HG03060 (cell line): ENCODE data around the gene SLC38A11.

Experiments
- ATAC-seq: cut with Tn5 transposase; IDR thresholded peaks from one replicate; pipeline ENCODE4 v1.9.1; 2021; ENCODE audit warnings: low read depth, moderate number of reproducible peaks; ENCODE audit not compliant: unreplicated experiment

The SLC38A11 gene

DNA sequence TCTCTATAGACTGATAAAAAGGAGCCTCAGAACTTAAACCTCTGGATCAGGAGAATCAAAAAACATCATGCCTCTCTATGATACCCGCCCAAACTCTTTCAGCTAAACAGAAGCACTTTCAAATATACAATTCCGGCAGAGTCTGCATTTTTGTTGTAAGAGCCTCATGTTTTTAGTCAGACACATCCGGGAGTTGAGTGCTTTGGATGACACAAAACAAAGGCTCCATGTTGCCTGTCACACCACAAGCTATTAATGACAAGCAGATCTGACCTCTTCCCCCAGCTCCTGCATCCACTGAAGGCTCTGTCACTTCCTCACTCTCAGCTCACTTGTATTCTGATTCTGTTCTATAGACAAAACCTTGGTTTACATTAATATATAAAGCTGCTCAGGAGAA lies 33.2 kb downstream of the SLC38A11 start:
- ATAC-seq, result no peak

DNA sequence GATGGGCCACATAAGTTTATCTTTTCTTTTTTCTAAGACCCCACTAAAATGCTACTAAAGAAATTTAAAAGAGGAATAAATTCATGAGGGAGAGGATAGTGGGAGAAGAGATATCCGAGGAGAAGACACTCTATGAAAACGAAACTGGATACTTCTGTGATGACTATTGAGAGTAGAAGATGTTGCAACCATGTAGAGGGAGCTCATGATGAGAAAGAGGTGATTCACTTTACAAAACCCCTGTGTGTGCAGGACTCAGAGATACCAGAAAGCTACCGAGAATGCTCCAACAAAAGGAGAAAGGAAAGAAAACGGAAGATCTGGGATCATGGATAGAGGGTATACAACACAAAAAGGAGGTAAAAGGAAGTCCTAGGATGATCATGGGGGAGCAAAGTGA lies 34.9 kb downstream of the SLC38A11 start:
- no peak for ATAC-seq

DNA sequence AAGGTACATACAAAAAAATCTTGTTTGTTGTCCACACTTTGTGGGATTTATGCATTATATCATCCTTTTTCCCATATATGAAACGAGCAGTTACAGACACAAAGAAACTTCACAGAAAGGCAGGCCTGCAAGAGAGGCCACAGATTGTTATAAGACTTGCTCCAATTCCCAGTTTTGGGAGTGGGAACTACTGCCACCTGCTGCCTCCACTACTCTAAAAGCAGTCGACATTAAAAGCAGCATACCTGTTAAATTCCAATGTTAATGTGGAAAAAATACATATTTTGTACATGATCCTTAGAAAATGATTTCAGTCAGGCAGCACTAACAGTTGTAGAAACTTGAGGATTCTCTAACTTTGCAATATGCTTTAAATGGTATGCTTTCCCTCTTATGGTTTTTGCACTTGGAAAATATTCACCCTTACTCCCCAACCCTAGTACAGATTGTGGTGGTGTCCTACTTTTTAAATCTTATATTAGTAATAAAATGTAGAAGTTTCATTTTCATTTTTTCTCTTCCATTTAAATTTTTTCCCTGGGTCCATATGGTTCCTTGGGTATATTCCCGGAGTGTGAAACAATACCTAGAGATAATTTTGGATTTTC lies 37.9 kb downstream of the SLC38A11 start:
- ATAC-seq, result no peak

DNA sequence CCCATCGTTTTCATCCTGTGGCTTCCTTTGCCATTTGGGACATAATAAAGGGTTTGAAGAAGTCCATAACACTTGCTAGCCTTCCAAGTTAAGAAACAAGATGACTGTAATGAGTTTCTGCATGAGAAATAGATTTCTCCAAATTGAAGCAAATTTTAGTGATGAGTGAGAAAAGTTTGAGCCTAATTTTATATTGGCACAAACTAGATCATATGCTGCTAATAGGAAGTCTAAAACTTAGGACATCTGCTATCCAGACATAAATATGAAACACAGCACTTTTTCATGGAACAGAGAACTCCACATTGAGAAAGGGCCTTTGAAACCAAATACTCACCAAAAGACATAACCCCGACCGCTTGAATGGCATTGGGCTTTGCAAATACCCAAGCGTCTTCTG lies 39.8 kb downstream of the SLC38A11 start:
- no peak for ATAC-seq

DNA sequence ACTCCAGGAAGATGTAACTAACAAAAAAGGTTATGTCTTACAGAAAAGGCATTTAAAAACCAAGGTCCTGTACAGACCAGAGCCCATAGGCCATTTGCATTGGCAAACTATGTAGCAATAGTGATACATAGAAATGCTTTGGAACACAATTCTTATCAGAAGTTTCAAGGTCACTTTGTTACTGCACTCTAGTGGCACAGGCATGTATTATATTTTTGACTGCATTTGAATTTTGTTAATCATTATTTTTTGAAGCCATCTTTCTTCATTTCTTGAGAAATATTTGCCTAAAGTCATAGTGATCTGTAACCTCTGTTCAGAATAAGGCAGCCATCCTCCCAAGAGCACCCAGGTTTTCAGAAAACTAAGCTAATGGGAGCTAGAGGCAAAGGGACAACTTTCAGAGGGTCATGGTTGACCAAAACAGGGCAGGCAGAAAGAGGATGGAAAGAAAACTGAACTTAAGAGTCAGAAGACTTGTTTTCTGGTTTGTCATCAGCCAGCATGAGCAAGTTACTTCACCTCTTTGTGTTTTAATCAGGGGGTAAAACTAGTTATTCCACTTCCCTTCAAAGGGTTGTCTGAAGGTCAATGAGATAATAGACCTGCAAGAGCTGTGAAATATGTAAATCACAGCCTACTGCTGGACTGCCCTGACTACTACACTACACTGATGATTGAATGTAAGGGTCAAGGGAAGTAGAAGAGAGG lies 41.5 kb downstream of the SLC38A11 start:
- no peak for ATAC-seq

DNA sequence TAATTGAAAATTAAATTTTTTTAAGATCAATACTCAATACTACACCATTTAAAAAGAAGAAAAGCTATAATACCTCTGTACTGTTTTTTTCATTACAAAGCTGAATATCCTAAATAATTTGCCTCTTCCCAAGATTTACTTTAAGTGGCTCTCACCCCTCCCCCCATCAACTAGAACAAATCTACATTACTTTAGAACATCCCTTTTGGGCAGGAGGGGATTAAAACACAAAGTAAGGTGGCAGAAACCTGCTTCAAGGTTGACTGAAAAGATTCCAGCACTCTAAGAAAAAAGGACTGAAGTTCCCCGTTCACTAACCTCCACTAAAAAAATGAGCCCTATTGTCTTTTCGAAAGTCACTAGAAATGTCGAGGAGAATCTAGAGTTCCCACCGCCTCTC lies 42.3 kb downstream of the SLC38A11 start:
- no peak for ATAC-seq

DNA sequence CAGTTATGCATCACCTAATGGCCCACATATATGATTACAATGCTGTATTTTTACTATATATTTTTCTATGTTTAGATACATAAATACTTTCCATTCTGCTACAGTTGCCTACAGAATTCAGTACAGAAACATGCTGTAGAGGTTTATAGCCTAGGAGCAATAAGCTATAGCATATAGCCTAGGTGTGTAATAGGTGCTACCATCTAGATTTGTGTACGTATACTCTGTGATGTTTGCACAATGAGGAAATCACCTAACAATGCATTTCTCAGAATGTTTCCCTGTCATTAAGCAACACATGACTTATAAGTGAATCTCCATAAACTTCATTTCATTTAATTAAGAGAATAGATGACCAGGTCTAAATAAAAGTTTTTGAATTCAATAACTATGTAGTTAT lies 43.5 kb downstream of the SLC38A11 start:
- ATAC-seq, result no peak

DNA sequence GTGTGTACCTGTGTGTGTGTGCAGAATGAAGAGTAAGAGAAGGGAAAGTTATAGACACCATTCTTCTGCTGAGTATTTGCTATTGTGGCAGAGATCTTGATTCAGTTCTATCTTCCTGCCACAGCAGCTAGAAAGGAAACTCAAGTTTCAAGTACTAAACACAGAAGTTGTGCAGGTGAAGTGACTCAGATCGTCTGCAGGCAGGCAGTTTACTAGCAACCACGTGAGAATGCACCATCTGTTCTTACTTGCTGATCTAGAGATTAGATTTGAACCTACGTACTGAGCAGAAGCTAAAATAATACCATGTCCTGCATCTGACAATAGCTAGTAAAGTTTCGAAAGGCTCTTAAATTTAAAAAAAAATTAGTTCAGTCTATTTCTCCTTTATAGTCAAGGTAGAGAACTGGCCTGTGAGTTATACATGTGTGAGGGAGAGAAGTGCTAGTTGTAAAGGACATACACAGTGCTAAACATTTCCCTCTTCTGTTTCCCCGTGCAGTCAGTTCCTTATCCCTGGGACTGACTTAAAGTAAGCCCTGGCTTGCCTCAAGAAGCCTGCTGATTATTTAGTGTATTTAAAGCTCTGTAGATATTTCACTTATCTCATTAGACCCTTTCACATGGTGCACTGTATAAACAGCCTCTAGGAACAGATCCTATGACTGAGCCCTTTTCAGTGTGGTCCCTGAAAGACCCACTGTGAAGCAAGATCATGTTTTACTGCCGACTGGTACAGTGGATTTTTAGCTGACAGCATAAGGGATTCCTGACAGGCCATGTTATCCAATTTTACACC lies 45.0 kb downstream of the SLC38A11 start:
- ATAC-seq, result peak; percentile 74

DNA sequence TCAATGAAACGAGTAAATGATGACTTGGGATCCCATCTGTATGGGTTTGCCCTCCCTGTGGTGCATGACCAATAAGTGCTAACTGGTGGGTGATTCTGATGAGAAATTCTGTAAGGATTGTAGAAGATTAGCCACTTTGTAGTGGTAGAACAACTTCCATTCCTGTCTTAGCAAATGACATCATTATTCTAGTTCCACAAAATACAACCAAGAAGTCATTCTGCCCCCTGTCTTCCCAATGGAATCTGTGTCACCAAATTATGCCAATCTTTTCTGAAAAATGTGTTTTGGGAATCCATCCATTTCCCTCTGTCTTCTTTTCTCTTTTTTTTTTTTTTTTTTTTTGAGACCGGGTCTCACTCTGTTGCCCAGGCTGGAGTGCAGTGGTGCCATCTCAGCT lies 48.4 kb downstream of the SLC38A11 start:
- ATAC-seq, result no peak

DNA sequence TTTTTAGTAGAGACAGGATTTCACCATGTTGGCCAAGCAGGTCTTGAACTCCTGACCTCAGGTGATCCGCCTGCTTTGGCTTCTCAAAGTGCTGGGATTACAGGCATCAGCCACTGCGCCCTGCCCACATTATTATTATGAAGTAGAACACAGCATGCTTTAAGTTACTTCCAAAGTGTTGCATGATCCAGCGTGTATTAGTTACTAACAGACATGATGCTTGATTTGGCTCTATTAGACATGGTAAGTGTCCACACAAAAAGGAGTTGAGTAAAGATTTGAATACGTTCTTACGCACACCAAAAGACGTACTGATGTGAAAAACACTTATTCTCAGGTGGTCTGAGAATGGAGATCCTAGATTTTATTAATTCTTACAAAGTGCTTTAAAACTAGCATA lies 50.0 kb downstream of the SLC38A11 start:
- no peak for ATAC-seq

DNA sequence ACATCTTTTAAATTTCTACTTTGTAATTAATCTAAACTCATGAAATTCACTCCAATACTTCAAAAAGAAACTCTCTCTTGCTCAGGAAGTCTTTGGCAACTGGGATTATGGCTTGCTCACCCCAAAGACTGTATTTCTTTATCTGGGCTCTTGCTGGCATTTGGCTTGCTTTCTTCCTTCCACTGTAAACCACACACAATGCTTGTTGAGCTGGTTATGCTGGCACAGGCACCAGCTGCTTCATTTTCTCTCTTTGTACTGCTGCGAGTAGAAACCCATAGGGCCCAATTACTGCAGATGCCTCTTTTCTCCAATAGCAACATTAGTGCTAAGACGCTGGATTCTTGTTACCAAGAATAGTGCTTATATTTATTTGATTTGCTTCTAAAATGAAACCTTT lies 51.4 kb downstream of the SLC38A11 start:
- ATAC-seq, result no peak

DNA sequence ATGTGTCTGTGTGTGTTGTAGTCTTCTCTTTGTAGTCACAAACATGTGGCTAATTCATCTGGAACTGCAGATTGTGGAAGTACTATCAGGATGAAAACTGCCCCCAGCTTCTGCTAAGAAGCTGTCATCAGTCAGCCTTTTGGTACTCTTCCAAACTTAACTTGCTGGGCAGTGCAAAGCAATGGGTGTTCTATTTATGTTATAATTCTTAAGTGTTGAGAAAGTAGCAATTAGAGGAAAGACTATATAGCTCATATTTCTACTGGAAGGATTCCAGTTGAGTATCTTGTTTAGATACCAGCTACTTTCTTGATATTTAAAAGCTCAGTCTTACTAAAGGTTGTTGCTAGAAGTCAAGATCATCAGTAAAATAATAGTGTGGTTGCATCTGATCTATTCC lies 52.1 kb downstream of the SLC38A11 start:
- ATAC-seq, result no peak

DNA sequence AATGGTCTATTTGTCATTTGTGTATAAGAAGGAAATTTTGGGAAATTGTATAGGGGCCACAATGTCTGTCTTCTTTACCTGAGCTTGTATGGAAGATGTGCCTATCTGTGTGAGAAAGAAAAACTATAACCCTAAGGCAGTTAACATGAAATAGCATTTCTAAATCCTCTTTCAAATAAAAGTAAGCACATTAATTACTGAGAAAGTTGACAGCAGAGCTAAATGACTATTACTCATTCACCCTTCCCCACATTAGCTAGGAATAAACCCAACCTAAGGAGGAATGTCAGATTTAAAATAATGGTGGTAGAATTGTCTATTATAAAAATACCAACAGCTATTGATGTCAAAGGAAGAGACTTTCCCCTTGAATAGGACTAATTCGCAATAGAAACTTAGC lies 56.2 kb downstream of the SLC38A11 start:
- ATAC-seq, result no peak

DNA sequence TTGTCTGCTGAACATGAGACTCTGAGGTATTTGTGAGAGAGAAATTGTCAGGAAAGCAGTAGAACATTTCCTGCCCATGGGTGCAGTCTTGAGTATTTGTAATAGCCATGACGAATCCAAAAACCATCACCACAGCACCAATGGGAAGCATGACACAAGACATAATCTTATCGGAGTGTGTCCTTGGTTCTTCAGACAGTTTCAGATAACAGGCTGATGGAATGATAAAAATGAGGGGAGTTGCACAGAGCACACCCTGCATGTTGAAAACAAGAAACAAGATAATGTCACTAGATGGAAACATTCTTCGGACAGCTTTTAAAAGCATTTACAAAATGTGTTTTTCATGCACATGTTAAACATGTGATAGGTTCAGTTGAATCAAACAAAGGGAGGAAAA lies 56.9 kb downstream of the SLC38A11 start:
- no peak for ATAC-seq

DNA sequence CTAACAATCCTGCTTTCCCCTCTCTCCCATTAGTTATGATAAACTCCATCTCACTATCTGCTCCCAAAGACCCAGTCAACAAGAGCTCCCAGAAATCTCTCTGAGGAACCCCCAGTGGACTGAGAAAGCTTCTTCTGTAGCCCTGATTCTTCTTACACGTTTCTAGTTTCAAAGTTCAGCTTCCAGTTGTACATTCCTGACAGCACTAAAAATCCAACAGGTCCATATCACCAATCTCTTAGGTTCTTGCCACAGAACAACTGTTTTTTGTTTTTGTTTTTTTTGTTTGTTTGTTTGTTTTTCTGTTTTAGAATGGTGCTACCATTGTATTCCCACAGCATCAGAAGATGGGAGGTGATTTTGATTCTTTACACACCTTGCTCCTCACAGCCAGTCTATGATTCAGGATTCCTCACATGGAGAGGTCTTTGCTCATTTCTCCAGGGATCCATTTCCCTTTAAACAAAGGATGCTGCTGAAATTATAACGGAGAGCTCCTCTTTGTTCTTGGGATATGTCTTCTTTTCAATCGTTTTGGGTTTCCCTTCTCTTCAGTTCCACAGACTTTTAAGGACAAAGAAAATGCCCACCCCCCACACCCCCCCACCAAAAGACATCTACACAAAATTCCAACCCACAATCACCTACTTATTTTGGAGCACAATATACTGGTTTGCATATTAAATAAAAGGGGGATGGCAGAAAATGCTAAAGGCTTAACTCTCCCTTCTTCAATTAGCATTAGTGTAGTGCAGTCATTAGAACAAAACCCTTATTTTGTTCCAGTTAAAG lies 57.7 kb downstream of the SLC38A11 start:
- ATAC-seq, result no peak

DNA sequence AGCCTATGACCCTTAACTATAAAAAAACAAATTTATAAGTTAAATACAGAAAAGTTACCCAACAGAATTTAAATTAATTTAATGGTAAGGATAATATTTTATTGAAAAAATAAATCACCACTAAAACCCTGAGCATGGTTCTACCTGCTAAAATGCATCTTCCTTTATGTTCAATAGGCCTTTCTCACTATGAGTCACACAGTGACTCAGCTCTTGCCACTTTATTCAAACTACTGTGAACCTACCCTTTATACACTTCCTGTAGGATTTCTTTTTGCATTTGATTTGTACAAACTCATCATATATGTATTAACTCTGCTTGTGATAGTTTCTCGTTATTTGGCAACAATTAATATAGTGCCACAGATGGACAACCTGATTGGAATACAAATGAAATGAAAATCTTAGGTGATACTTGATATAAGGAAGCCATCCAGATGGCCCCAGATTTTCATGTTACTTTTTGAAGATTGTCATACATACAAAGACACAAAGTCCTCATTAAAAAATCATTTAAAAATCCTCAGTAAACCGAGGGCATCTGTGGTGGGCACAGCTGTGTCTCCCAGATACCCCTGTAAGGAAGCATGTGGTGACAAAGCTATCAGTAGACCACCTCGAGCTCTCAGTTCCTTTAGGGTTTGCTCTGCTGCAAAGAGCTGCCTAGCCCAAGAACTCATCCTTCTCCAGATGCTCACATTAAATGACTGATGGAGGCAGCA lies 58.5 kb downstream of the SLC38A11 start:
- peak; percentile 100 for ATAC-seq

DNA sequence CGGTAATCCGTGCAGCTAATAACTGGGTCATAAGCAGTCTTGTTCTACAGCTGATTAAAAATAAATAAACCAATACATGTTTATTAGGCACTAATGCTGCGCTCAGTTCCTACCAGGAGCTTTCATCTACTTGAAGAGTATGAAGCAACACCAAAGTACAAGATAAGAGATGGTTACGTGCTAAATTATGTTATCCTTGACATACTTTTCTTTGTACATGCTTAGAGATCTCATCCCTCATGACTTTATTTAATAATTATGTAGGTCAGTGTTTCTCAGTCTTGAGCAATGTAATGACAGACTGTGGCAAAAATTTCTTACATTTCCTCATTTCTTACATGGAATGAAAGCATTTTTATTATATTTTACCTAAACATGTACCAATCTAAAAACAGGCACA lies 59.1 kb downstream of the SLC38A11 start:
- no peak for ATAC-seq

DNA sequence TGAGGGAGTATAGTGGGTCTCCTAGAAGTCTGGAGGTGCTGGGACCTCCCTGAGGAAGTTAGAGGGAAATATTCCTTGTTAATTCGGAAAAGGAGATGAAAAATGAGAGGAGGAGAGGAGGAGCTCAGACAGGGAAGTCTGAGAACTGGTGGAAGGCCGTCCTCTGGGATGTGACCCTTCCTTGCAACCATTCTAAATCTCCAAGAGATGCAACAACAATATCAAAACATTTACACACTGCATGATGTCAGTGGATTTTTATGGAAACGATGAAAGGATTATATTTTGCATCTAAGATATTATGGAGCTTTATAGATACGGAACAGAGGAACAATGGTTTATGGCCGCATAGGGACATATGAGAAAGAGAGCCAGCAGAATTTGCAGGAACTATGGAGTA lies 63.9 kb downstream of the SLC38A11 start:
- no peak for ATAC-seq

DNA sequence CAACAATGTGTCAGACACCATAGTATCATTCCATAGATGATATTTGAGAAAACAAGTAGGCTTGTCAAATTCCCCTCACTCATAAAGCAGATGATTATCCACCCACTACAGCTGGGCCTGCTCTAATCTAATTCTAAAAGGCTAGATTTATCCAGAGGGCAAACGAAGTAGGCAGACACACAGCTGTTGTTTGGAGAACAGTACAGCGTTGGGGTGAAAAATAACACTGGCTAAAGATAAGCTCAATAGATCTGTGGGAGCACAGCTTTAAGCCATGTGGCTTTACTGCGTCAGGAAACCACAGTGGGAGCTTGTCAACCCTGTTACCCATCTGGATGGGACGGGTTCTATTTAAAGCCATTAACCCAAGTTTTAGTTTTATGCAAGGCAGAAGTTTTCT lies 64.8 kb downstream of the SLC38A11 start:
- no peak for ATAC-seq

DNA sequence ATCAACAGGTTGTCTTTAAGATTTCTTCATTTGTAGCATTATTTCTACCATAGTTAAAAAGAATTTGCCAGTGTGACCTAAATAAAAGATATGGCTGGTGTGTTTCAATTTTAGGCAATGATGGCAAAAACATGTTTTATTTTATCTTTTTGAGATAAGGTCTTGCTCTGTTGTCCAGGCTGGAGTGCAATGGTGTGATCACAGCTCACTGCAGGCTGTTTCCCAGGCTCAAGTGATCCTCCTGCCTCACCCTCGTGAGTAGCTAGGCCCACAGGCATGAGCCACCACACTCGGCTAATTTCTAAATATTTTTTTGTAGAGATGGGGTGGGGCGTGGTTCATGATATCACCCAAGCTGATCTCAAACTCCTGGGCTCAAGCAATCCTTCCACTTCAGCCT lies 66.7 kb downstream of the SLC38A11 start:
- ATAC-seq, result no peak
